DND-41 (cell line): ENCODE results near the gene CKAP4.

Experiments
- ATAC-seq: fragments of 200-7000 bp; cut with Tn5 transposase; 3 replicates; pipeline ENCODE4 v1.9.1; 2021; ENCODE audit warnings: low read depth; ENCODE audit not compliant: insufficient read depth
- DNase-seq: peaks from one replicate; pipeline ENCODE4 v3.0.0-alpha.2; 2020
- H2AFZ ChIP-seq: 2 replicates; pipeline ENCODE4 v1.6.0; 2012; ENCODE audit warnings: low read depth, low read length
- H3K27ac ChIP-seq: 2 replicates; pipeline ENCODE4 v1.5.1; 2012; ENCODE audit warnings: low read length, inconsistent platforms
- H3K27me3 ChIP-seq: fragments of 200-600 bp; sonication (generic); 2 replicates; pipeline ENCODE4 v1.6.0; 2012; ENCODE audit warnings: low read length, mild to moderate bottlenecking, inconsistent platforms; ENCODE audit not compliant: insufficient read depth, poor library complexity
- H3K36me3 ChIP-seq: 2 replicates; pipeline ENCODE4 v1.5.1; 2012; ENCODE audit warnings: low read length, inconsistent platforms; ENCODE audit not compliant: insufficient read depth
- H3K4me1 ChIP-seq: 2 replicates; pipeline ENCODE4 v1.5.1; 2012; ENCODE audit warnings: mild to moderate bottlenecking, low read length; ENCODE audit not compliant: insufficient read depth
- H3K4me2 ChIP-seq: 2 replicates; pipeline ENCODE4 v1.6.0; 2012; ENCODE audit warnings: mild to moderate bottlenecking, moderate library complexity, low read length, inconsistent platforms; ENCODE audit not compliant: insufficient read depth
- H3K4me3 ChIP-seq, 2 experiments: fragments of 200-600 bp in 1 of 2; shearing (Covaris generic) in 1 of 2; 2 replicates each; pipeline ENCODE4 v1.5.1; 2012 to 2016; ENCODE audit warnings: inconsistent platforms in 2 of 2, low read length in 2 of 2, mild to moderate bottlenecking in 2 of 2, low read depth in 1 of 2, moderate library complexity in 1 of 2
- H3K79me2 ChIP-seq: 2 replicates; pipeline ENCODE4 v1.6.0; 2012; ENCODE audit warnings: low read length, inconsistent platforms; ENCODE audit not compliant: insufficient read depth
- H3K9ac ChIP-seq: 2 replicates; pipeline ENCODE4 v1.6.0; 2012; ENCODE audit warnings: low read depth, mild to moderate bottlenecking, inconsistent platforms, low read length, moderate library complexity
- H3K9me3 ChIP-seq: 2 replicates; pipeline ENCODE4 v1.5.1; 2012; ENCODE audit warnings: low read length, moderate library complexity, mild to moderate bottlenecking, inconsistent platforms; ENCODE audit not compliant: insufficient read depth, severe bottlenecking
- H4K20me1 ChIP-seq: 2 replicates; pipeline ENCODE4 v1.6.0; 2012; ENCODE audit warnings: low read length; ENCODE audit not compliant: insufficient read depth
- EZH2 ChIP-seq: IDR thresholded peaks from 3 replicates; pipeline ENCODE4 v1.6.1; 2012; ENCODE audit warnings: borderline replicate concordance, low read depth, mild to moderate bottlenecking, moderate library complexity, low read length, inconsistent platforms; ENCODE audit not compliant: severe bottlenecking
- TF ChIP-seq, protein P1 (sequence below): IDR thresholded peaks from 2 replicates; pipeline ENCODE4 v1.5.1; 2012; ENCODE audit warnings: borderline replicate concordance, low read length, moderate library complexity, mild to moderate bottlenecking; ENCODE audit not compliant: poor library complexity, severe bottlenecking; ENCODE audit errors: extremely low read depth

Gene CKAP4

GRCh38 chr12:106233011-106233410 lies 14.8 kb downstream of the CKAP4 start:
- ATAC-seq (no peak), DNase-seq (no peak)
- no peaks in the 10 kb centered on the region for H3K4me1 ChIP-seq
- no peak overlapping the region for H3K4me2 ChIP-seq
- H3K4me3 ChIP-seq, result no peak overlapping the region
- no peaks in the 10 kb centered on the region for H3K79me2 ChIP-seq
- H3K9ac ChIP-seq, result no peak overlapping the region
- peaks cover 8% of the 10 kb centered on the region for H3K27me3 ChIP-seq
- H3K36me3 ChIP-seq, result no peaks in the 10 kb centered on the region
- H2AFZ ChIP-seq, result no peak overlapping the region
- H3K27ac ChIP-seq, result no peak overlapping the region
- no peaks in the 10 kb centered on the region for H3K9me3 ChIP-seq
- no peaks in the 10 kb centered on the region for H4K20me1 ChIP-seq
- TF ChIP-seq, protein P1, sequence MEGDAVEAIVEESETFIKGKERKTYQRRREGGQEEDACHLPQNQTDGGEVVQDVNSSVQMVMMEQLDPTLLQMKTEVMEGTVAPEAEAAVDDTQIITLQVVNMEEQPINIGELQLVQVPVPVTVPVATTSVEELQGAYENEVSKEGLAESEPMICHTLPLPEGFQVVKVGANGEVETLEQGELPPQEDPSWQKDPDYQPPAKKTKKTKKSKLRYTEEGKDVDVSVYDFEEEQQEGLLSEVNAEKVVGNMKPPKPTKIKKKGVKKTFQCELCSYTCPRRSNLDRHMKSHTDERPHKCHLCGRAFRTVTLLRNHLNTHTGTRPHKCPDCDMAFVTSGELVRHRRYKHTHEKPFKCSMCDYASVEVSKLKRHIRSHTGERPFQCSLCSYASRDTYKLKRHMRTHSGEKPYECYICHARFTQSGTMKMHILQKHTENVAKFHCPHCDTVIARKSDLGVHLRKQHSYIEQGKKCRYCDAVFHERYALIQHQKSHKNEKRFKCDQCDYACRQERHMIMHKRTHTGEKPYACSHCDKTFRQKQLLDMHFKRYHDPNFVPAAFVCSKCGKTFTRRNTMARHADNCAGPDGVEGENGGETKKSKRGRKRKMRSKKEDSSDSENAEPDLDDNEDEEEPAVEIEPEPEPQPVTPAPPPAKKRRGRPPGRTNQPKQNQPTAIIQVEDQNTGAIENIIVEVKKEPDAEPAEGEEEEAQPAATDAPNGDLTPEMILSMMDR, result no peak
- TF ChIP-seq EZH2, result no peak

DNA sequence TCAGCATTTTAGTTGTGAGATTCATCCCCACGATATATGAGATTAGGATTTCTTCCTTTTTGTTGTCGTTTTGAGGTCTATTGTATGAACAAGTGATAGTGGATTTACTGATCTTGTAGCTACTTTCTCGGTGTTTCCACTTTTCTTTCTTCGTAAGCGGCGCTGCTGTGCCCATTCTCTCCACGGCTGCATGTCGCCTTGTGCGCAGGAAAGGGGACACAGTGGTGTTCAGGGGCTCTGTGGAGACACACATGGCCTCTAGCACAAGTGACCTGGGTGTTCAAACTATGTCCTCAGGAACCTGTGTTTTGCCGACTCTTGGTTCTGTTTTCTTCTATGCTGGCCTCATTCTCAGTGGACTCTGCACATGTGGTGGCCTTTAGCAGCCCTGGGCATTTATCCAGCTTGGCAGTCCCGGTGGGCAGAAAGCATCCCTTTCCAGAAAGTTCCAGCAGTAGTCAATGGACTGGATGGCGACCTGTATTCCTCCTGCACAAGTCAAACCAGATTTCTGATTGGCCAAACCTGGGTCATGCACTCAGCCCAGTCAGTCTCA lies 18.7 kb downstream of the CKAP4 start:
- Histone ChIP-seq H4K20me1 (no peaks in the 10 kb centered on the region), H3K4me2 (no peak overlapping the region), H3K4me3 (no peak overlapping the region), H3K36me3 (no peaks in the 10 kb centered on the region), H3K9ac (no peak overlapping the region), H2AFZ (no peak overlapping the region), H3K27me3 (peaks cover 8% of the 10 kb centered on the region), H3K79me2 (no peaks in the 10 kb centered on the region), H3K4me1 (no peaks in the 10 kb centered on the region), H3K27ac (no peak overlapping the region), H3K9me3 (no peaks in the 10 kb centered on the region)
- no peak for DNase-seq
- no peak for ATAC-seq
- TF ChIP-seq, protein P1, result no peak
- TF ChIP-seq EZH2, result no peak

DNA sequence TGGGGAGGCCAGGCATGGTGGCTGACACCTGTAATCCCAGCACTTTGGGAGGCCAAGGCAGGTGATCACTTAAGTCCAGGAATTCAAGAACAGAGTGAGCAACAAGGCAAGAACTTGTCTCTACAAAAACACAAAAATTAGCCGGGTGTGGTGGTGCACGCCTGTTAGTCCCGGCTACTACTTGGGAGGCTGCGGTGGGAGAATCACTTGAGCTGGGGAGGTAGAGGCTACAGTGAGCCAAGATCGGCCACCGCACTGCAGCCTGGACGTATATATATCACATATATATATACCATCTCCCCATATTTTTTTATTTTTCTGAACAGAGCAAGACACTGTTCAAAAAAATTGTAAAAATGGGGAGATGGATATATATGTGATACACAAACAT lies 19.5 kb downstream of the CKAP4 start:
- H3K4me1 ChIP-seq, result no peaks in the 10 kb centered on the region
- DNase-seq (no peak), ATAC-seq (no peak)
- H2AFZ ChIP-seq, result no peak overlapping the region
- H3K79me2 ChIP-seq, result no peaks in the 10 kb centered on the region
- no peak for TF ChIP-seq EZH2
- TF ChIP-seq, protein P1, result no peak
- no peaks in the 10 kb centered on the region for H3K9me3 ChIP-seq
- no peak overlapping the region for H3K27ac ChIP-seq
- H3K27me3 ChIP-seq, result peaks cover 8% of the 10 kb centered on the region
- H3K4me2 ChIP-seq, result no peak overlapping the region
- H3K9ac ChIP-seq, result no peak overlapping the region
- no peak overlapping the region for H3K4me3 ChIP-seq
- H3K36me3 ChIP-seq, result no peaks in the 10 kb centered on the region
- no peaks in the 10 kb centered on the region for H4K20me1 ChIP-seq
